EL (cell line): Measurements from ENCODE around the gene ZNF334.

ENCODE experiments used
- DNase-seq: peaks from one replicate; pipeline ENCODE4 v3.0.0-alpha.2; 2016

The ZNF334 gene

GRCh38 chr20:46484954-46485353, 28.4 kb downstream of the ZNF334 start:
- DNase-seq: no peak

- no peak for DNase-seq
These were observed 29.5 kb downstream of the ZNF334 start for GRCh38 chr20:46483879-46484278.

DNA sequence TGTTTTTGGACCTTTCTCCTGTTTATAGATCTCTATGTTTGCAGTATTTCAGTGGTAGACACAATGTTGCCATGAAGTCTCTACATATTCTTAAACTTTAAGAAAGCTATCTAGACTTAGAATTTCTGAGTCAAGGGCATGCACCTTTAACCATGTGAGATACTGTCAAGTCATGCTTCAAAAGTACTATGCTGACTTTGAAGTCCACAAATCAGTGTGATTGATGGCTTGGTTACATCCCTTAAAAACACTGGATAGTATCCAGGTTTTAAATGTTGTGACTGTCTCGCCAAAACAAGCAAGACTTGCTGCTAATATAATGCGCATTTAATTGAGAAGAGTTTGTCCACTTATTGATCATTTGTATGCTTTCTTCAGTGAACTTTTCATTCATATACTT, 30.5 kb downstream of the ZNF334 start:
- DNase-seq: no peak

DNA sequence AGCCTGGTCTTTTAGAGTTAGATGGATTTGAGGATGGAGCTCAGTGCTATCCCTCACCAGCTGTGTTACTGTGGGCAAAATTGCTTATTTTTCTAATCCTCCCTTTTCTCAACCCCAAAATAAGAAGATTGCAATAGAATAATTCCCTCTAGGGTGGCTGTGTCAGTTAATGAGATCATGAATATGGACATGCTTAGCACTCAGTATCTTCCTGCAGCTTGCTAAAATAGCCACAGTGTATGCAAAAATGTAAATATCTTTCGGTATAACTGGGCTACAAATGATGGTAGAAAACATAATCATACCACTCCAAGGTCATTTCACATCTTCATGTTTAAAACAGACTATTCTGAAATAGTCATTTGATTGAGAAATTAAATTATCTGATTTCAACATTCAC, 35.7 kb downstream of the ZNF334 start:
- DNase-seq: no peak

DNA sequence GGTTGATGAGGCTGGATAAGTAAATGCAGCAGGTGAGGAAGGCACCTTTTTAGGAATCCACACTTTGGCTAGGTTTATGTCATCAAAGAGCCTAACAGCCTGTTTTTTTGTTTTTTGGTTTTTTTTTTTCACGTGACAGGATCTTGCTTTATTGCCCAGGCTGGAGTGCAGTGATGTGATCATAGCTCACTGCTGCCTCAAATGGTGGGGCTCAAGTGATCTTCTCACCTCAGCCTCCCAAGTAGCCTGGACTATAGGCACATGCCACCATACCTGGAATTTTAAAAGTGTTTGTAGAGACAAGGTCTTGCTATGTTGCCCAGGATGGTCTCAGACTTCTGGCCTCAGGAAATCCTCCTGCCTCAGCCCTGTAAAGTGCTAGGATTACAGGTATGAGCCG, 36.1 kb downstream of the ZNF334 start:
- no peak for DNase-seq

- DNase-seq: no peak
These were observed 44.9 kb downstream of the ZNF334 start for GRCh38 chr20:46468508-46468907.

- DNase-seq: no peak
These were observed 48.9 kb downstream of the ZNF334 start for GRCh38 chr20:46464451-46464850.

- DNase-seq: no peak
These were observed 49.5 kb downstream of the ZNF334 start for GRCh38 chr20:46463852-46464251.

- no peak for DNase-seq
These were observed 51.6 kb downstream of the ZNF334 start for GRCh38 chr20:46461808-46462207.

DNA sequence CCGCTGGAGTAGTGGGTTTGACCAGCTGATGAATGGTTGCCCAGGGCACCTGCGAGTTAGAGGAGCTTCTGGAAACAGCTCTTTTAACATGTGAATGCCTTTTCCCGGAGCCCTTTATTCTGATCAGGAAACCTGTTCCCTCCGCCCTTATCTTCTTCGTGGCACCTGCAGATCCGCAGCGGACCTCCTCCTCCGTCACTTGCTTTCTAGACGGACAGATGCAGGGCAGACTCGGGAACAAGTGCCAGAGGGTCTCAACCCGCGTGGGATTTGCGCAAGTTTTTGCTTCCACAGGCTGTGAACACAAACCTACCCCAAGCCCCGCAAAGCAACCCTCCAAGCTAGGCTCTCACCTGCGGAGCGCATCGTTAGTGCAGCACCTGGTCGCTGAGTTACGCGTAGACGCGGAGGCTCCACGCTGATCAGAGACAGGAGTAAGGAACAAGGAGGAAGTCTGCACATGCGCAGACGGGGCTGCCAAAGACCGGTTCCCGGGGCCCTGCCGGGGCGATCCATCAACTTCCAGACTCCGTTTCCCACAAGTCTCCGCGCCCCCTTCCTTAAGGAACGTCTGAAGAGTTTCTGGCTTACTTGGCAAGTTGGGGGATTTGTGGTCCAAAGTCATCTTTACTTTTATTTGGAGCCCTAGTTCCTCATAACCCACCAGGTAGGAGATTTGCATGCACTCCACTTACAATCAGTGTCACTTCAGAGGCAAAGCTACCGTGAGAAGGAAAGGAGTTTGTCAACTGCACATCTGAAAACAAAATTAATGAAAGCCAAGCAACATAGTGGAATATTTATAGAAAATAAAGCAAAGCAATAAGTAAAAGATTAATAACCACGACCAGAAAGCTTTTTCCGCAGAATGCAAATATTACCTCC, 54.3 kb downstream of the ZNF334 start:
- DNase-seq: no peak

DNA sequence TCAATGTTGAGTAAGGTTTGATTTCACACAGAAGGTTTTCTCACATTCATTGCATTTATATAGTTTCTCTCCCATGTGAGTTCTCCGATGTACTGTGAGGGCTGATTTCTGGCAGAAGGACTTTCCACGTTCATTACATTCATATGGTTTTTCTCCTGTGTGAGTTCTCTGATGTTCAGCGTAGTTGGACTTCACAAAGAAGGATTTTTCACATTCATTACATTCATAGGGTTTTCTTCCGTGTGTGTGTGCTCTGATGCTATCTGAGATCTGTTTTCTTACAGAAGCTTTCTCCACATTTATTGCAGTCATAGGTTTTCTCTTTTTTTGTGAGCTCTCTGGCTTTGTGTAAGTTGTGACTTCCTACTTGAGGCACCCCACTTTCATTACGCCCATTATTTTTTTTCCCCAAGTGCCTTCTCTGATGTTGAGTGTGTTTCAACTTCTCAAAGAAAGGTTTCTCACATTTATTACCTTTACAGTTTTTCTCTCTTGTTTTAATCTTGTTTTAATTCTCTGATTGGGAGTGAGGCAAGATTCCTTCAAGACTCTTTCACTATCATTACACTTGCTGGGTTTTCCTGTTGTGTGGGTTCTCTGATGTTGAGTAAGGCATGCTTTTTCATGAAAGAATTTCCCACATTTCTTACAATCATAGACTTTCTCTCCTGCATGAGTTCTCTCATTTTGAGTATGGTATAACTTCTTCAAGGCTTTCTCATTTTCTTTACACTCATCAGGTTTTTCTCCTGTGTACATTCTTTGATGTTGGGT, 56.9 kb downstream of the ZNF334 start:
- no peak for DNase-seq

DNA sequence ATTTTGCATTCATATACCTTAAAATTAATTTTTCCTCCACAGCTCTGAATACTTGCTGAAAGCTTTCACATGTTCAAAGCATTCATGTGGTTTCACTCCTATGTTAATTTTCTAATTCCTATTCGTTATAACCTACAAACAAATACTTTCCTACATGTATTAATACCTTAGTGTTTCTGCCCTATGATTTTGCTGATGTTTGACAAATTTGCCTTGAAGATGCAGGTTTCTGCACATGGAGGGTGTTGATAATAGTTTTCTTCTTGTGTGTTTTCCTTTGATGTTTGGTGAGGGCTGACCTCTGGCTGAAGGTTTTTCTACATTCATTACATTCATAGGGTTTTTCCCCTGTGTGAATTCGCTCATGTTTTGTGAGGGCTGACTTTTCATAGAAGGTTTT, 57.6 kb downstream of the ZNF334 start:
- DNase-seq: no peak
